ENCODE measurements around the gene HDAC4.

DNA sequence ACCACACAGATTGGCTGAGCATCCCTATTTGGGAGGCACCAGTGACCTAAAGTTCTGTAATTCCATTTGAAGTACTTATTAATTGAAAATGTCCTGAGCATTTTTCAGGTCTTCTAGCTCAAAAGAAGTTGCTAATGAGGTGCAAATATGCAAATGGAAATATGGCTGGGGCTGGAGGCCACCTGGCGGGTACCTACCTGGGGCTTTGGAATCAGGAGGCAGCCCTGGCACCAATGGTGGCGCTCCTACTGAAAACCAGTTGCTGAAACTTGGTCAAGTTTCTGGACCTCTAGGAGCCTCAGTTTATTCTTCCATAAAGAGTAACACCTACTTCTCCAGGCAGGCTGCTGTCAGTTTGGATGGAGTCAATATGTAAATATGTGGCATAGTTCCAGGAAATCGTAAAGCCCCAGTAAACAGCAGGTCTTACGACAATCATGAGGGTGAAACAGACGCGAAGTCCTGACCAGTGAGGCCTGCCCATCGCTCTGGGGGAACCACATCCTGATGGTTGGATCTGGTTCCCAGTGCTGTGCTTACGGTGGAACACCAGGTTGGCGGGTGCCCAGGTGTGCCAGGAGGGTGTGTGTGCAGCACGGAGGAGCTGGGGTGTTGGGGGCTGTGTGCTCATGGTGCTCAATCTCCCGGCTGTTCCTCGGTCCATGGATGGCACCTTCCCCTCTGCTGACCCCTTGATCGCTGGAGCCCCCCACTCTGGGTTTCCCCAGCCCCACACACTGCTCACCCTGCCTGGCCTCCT, 366.8 kb downstream of the HDAC4 start:
- TF ChIP-seq, protein P1, sequence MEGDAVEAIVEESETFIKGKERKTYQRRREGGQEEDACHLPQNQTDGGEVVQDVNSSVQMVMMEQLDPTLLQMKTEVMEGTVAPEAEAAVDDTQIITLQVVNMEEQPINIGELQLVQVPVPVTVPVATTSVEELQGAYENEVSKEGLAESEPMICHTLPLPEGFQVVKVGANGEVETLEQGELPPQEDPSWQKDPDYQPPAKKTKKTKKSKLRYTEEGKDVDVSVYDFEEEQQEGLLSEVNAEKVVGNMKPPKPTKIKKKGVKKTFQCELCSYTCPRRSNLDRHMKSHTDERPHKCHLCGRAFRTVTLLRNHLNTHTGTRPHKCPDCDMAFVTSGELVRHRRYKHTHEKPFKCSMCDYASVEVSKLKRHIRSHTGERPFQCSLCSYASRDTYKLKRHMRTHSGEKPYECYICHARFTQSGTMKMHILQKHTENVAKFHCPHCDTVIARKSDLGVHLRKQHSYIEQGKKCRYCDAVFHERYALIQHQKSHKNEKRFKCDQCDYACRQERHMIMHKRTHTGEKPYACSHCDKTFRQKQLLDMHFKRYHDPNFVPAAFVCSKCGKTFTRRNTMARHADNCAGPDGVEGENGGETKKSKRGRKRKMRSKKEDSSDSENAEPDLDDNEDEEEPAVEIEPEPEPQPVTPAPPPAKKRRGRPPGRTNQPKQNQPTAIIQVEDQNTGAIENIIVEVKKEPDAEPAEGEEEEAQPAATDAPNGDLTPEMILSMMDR (IDR thresholded peaks at IDR 0.05), result no peak
- TF ChIP-seq POLR2A (IDR thresholded peaks at IDR 0.05), result no peak
